GM19452 (cell line): ENCODE data around the gene TAB3.

Experiments used
- ATAC-seq: cut with Tn5 transposase; IDR thresholded peaks from one replicate; pipeline ENCODE4 v1.9.1; 2021; ENCODE audit not compliant: unreplicated experiment

The TAB3 gene

DNA sequence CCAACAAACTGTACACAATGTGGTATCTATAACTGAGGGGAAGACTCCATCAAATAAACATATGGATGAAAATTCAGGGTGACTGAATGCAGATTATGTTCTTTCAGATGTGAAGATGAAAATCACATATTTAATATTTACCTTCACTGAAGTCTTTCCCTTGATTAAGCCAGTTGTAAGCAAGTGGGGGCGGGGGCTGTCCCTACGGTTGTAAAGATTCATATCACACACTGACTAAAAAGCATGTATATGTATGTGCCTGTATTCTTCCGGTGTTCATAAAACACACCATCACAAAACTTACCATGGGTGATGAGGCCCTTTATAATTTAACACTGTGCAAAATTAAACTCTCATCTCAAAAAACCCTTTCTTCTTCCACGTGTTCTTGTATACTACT, 1.3 kb downstream of the TAB3 start:
- no peak for ATAC-seq

DNA sequence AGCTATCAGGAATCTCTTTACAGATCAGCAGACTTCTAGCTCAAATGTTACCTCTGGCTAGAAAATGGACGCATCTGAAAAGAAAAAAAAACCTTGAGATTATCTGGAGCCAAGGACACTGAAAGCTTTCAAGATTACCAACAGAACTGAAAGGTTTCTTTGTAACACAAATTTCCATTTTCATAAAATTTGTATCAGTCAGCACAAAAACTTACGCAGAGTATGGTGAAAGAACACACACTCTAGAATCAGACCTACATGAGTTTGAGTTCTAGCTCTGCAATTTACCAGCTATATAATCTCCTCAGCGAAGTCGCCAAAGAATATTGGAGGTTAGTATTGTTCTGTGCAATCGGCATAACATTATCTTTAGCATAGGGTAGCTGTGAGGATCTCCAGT, 1.8 kb downstream of the TAB3 start:
- ATAC-seq: no peak

DNA sequence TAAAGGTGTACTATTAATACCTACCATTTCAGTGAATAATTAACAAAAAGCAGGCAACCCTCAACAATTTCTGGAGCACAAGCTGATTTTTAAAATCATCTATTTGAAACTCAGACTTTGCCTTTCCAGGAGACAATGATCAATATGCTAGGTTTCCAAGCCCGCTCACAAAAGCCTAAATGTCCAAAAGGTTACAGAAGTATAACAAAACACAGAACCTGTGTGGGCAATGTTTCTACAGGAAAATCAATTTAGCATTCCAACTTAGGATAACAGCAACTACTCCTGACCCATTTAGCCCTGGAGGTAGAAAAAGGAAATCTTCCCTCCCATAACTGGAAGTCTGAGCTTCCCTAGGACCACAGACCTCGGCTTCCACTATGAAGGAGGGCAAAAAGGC, 3.9 kb downstream of the TAB3 start:
- no peak for ATAC-seq

DNA sequence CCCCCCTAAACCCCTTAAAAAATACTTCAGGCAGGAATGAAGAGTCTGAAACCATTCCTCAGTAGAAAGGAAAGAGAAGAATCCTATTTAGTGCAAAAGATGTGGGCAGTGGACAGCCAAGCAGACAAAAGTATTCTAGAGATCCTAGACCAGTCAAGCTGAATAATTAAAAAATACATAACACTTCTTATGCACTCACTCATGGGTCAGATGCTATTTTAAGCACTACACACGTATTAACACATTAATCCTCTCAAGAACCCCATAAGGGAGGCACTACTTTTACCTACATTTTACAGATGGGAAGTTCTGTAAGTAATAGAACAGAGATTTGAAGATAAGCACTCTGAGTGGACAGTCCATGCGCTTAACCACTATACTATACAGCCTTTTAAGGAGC, 5.9 kb downstream of the TAB3 start:
- no peak for ATAC-seq

DNA sequence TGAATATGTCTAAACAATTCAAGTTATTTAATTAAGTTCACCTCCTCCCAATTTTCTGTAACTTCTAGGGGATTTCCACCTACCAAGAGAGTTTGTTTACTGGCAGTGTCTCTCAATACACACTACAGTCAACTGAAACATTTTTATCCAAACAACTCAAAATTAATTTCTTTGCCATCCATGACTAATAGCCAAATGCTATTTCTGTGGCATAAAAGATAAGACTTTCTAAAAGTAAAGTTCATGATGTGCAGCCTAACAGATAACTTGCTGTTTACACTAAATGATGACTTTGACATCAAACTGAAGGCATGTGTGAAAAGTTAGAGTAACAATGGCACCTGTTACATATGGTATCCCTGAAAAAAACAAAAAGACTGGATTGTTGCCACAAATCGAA, 7.3 kb downstream of the TAB3 start:
- no peak for ATAC-seq

DNA sequence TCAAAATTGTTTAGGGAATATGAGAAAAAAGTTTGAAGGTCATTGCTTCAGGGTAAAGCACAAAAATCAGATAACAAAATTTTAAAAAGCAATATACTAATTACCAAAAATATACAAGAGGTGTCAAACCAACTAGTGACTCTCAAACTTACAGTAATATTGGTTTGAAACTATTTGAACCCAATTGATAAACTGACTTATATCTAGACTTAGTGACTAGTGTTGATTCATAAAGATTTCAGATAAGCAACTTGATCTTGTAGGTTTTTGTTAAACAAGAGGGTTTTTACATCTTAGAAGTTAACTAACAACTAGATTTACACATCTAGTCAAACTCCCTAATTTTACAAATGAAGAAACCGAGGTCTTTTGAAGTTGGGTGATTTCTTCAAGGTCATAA, 7.7 kb downstream of the TAB3 start:
- no peak for ATAC-seq

DNA sequence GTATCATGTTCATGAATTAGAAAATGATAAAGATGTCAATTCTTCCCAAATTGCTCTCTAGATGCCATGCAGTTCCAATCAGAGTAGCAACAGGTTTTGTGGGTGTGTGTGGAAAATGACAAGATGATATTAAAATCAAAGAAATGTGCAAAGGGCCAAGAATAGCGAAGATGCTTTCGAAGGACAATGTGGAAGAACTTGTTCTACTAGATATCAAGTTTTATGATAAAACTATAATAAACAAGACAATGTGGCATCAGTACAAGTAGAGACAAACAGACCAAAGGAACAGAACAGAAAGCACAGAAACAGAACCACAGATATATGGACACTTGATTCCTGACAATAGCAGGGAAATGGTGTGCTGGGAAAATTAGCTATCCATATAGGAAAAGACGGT, 9.0 kb downstream of the TAB3 start:
- no peak for ATAC-seq

DNA sequence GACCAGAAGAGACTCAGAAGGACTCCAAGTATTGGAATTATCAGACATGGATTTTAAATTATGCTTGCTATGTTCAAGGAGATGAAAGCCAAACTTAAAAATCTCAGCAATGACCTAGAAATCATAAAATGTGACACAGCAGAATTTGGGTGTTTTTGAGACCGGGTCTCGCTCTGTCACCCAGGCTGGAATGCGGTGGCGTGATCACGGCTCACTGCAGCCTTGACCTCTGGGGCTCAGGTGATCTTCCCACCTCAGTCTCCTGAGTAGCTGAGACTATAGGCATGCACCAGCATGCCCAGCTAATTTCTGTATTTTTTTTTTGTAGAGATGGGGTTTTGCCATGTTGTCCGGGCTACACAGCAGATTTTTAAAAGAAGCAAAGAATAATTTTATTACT, 12.7 kb downstream of the TAB3 start:
- no peak for ATAC-seq

DNA sequence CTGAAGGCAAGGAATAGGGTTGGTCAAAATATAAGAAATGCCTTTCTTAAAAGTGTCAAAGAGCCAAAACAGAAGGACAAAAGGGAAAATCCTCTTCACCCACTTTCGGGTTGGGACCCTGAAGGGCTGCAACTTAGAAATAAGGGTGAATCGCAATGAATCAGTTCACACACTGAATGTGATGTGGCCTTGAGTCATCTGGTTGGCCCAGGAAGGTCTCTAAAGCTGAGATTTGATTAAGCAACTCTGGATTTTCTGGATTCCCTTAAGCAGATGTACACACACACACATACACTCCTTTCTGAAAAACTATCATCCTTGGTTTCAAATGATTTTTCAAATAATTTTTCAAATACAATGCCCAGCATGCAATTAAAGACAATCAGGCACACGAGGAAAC, 13.1 kb downstream of the TAB3 start:
- ATAC-seq: no peak

DNA sequence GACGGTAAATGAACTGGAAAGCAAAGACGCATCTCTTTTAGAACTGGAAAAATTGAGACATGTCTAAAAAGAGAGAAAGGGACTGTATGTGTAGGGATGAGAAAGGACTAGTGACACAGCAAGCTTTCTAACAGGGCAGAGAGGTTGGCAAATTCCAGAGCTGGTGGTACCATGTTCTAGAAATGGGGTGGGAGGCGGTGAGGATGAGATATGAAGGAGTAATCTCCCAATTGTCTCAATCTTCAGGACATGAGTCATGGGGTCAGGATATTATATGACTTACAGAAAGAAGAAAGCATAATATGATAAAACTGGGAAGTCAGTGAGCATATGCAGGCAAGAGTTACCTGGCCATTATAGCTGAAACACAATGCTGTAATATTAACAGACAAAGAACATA, 14.2 kb downstream of the TAB3 start:
- no peak for ATAC-seq

DNA sequence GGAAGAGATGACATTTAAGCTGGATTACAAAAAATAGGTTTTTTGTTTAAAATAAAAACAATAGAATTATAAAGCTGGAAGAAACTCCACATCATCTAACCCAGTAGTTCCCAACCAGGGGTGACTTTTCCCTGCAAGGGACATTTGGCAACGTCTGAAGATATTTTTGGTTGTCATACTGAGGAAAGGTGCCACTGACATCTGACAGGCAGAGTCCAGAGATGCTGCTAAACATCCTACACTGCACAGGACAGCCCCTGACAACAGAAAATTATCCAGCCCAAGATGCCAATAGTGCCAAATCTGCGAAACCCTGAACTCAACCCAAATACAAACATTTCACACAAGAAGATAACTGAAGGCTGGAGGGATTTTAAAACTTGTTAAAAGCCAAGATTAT, 18.5 kb downstream of the TAB3 start:
- no peak for ATAC-seq

DNA sequence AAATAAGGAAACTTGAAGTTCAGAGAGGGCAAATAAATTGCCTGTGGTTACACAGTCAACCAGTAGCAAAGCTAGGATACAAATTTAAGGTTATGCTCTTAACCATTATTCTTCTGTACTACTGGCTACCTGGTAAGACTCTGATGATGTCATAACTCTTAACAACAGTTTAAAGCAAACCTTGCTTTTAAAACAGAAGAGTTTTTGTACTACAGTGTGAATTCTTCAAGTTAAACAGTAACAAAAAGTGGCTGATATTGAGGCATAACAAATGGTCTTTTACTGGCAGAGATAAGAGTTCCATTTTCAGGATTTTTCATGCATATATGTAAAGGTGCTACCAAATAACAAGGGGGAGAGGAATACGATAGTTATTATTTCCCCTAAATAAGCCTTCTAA, 23.4 kb downstream of the TAB3 start:
- no peak for ATAC-seq

DNA sequence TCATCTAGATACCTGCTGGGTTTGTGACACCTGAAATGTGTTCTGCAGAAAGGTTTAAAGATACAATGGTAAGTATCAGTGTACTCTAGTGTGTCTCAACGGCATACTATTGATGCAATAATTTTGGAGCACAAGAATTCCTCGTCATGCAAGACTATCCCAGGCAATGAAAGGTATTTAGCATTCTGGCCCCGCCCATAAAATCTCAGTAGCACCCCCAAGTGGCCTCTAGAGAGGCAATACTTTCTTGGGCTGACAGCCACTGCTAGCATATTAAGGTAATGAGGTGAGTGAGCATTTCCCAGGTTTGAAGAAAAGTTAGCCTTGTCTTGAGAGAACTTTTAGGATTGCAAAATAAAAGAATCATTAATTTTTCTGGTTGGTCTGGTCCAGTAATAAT, 24.0 kb downstream of the TAB3 start:
- no peak for ATAC-seq

DNA sequence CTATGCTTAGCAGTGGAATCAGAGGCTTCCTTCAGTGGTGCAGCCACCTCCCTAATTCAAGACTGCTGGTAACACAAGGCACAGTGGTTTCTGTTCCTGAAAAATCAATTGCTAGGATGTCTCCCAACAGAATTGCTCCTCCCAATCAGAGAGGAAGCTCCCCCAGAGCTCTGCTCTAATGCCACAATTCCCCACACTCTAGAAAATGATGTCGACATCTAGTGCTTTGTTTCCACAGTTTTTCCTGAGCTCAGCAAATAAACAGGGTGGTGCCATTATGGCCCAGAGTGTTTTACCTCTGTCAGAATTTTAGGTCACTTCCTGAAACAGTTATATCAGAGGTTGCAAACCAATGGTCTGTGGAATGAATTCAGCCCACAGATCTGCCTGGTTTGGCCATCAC, 24.7 kb downstream of the TAB3 start:
- no peak for ATAC-seq

DNA sequence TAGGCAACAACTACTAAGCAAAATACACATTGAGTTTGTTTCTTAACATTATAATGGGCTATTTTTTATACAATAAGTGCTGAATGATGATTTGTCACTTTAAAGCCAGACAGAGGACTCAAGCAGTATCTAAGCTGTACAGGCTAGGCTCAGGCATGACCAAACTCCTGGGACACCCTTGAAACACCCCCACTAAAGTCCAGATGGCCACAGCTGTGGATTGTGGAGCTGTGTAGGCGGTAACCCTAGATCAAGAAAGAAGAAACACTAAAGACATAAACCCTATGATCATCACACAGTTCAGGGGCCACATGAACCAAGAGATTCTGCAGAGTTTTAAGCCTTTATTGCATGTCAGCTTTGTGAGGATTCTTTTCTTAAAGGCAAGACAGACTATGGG, 25.1 kb downstream of the TAB3 start:
- ATAC-seq: no peak

DNA sequence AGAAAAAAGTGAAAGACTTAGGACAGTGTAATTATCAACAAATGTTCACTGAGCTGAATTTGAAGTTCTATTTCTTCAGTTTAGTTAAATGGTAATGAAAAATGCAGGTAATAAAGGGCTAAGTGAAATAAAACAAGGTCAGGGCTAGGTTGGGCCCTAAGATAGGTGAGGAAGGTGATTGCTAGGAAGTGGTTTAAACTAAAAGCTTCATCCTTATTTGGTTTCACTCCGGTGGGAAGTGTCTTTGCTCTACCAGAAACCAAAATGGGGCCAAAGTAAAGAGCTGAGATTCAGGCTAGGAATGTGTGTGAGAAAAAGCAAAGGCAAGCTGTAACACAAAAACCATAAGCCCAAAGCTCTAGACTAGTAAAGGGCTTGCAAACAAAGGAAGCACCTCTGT, 31.0 kb downstream of the TAB3 start:
- ATAC-seq: no peak

DNA sequence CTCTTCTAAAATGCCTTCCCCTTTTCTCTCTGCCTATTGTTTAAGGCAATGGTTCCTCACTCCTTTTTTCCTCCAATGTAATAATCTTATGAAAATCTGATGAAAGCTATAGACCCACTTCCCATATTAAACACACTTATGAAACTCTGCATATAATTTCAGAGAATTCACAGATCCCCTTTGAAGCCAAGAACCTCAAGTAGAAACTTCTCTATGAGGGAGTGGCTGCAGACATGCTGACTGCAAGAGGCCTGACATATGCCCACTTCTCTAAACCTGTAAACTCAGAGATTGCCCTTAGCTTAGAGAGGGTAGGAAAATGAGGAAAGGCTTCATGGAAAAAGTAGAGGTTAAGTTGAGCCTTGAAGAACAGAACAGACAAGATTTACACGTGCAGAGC, 37.6 kb downstream of the TAB3 start:
- ATAC-seq: no peak

DNA sequence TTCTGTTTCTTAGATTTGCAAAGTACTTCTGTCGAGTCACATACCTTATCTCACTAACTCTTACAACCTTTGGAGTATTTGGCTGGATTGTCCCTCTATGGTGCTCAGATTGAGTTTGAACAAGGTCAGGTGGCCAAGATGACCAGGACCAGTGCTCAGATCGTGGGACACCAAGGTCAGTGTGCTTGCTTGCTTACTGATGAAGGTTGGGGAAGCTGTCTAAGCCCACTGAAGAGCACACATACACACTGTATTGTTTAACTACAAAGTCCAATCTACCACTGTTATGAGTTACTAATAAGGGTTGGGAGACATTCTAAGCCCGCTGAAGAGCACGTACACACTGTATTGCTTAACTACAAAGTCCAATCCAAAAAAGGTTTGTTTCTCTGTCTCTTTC, 53.7 kb downstream of the TAB3 start:
- no peak for ATAC-seq

DNA sequence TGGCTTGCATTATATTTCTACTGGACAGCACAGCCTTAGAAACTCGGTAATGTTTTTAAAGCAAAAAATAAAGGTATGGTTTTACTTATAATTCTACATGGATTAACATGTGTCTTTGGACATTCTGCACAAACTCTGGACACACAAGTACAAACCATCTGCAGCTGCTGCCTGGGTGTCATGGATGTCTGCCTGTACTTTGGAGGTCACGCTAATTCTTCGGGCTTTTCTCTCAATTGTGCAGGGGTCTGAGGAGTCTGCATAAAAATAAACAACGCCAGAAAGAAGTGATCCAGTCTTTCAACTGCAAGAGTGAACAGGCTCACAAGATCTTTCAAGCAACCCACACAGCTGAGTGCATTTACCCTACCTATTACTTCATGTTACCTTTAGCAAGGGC, 55.2 kb downstream of the TAB3 start:
- no peak for ATAC-seq

DNA sequence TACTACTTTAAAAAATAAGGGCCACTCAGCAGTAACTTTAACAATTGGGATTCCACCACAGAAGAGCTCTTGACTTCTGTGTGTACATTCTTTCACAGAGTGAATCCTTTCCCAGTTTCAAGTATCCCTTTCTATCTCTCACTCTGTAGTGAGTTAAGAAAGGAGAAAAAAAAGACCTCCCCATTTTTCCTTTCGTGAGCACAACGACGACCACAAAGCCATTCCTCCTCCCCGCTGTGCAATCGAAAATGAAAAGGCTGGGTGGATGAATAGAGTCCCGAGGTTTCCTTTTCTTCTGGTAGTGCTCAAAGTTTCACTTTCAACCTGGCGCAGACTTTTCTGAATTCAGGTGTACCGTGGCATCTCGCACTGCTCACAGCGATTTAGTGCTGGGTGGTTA, 58.0 kb downstream of the TAB3 start:
- no peak for ATAC-seq

DNA sequence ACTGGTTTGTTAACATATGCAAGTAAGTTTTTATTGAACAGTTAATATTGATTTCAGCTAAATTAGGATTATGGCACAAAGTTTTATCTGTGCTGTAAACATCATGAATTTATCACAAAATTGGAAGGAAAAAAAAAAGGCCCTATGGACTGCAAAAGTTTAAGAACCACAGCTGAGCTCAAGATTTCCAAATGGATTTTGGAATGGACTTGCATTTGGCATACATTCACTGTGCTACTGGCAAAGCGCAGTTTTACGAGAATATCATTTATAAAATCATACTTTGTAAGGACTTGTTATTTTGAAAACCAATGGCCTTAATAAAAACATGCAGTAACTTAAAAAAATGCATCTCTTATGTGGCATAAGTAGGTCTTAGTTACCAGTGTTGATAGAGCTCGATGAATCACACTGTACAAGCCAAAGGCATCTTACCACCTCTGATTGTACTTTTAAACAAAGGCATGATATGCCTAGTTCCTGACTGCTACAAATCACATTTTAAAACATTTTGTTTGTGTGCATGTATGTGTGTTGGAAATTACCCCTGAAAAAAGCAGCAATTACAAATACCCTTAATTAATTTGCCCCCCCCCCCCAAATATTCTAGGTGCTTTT, 58.6 kb downstream of the TAB3 start:
- ATAC-seq: no peak

DNA sequence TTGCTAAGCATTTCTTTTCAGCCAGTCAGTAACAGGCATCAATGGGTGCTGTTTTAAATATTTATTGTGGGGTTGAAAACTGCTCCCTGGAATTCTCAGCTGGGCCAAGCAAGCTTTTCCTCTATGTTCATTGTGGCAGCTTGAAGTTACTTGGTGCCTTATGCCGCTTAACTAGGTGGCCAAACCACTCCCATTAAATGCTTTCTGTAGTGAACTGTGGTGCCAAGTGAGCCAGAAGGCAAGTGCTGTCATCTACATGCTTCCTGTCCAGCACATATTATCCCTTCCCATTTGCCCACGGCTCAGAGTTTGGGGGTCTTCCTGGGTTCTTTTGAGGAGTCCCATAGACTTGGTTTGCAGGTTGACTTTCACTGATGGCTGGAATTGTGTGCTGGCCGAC, 64.8 kb downstream of the TAB3 start:
- ATAC-seq: no peak

DNA sequence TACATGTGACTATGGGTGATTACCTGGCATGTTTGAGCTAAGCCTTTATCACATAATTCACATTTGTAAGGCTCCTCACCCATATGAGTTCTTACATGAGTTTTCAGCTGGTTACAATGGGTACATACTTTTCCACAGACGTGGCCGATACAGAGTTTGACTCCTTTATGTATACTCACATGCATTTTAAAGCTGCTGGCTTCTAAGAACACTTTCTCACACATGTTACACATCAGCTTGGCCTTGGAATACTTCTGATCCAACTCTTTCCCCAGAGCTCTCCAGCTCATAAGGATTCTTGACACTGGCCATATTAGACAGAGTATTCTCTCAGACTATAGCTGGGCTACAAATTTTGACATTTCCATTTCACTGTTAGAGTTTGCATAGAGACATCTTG, 66.3 kb downstream of the TAB3 start:
- no peak for ATAC-seq
